HEK293 (cell line): Measurements from ENCODE around the gene RSPRY1.

ENCODE experiments used
- CTCF ChIA-PET: fragments of 350-600 bp; formaldehyde crosslinking; extraction: SDS; loops from one replicate; lab custom pipeline; 2021; ENCODE audit warnings: antibody characterized with exemption; lab: Yijun Ruan, JAX
- POLR2A ChIA-PET: fragments of 300-600 bp; formaldehyde crosslinking; extraction: SDS; loops from one replicate; lab custom pipeline; 2020; ENCODE audit warnings: antibody characterized with exemption, inconsistent platforms; lab: Yijun Ruan, JAX
- H3K27ac ChIP-seq: fragments of 200-500 bp; sonication (Bioruptor generic); 2 replicates; pipeline ENCODE4 v1.5.1; 2014; ENCODE audit warnings: low read depth, low read length, control low read depth, inconsistent platforms; ENCODE audit errors: extremely low read depth
- H3K36me3 ChIP-seq, 2 experiments: fragments of 200-500 bp in 1 of 2; sonication (Bioruptor generic) in 1 of 2; 1 replicate in 1 of 2; 2 replicates in 1 of 2; pipeline ENCODE4 v1.5.1; 2014 to 2017; ENCODE audit warnings: inconsistent platforms in 2 of 2, low read length in 2 of 2; ENCODE audit not compliant: control insufficient read depth in 2 of 2, insufficient read depth in 1 of 2
- H3K4me1 ChIP-seq: fragments of 200-500 bp; sonication (Bioruptor generic); 2 replicates; pipeline ENCODE4 v1.5.1; 2014; ENCODE audit warnings: mild to moderate bottlenecking, low read length, inconsistent platforms; ENCODE audit not compliant: control insufficient read depth, insufficient read depth
- H3K4me3 ChIP-seq: 2 replicates; pipeline ENCODE4 v1.5.1; 2011; ENCODE audit warnings: low read depth, mild to moderate bottlenecking, control low read depth, low read length, moderate library complexity
- H3K9me3 ChIP-seq: fragments of 200-500 bp; sonication (Bioruptor generic); 2 replicates; pipeline ENCODE4 v1.5.1; 2014; ENCODE audit warnings: low read depth, low read length, inconsistent platforms; ENCODE audit not compliant: control insufficient read depth, insufficient read depth
- BCL11B ChIP-seq: fragments of 450-650 bp; formaldehyde crosslinking; IDR thresholded peaks from 2 replicates; pipeline ENCODE4 v1.5.1; 2016; ENCODE audit warnings: low read depth, missing biosample characterization, missing genetic modification characterization
- CTCF ChIP-seq: fragments of 450-650 bp; formaldehyde crosslinking; IDR thresholded peaks from 2 replicates; pipeline ENCODE4 v1.5.1; 2016; ENCODE audit warnings: missing biosample characterization, missing genetic modification characterization
- GLIS2 ChIP-seq: fragments of 450-650 bp; formaldehyde crosslinking; IDR thresholded peaks from 2 replicates; pipeline ENCODE4 v1.5.1; 2016; ENCODE audit warnings: missing biosample characterization, missing genetic modification characterization
- KLF8 ChIP-seq: fragments of 450-650 bp; formaldehyde crosslinking; IDR thresholded peaks from 2 replicates; pipeline ENCODE4 v1.5.1; 2016; ENCODE audit warnings: missing biosample characterization, missing genetic modification characterization
- MEIS1 ChIP-seq: sonication (generic); formaldehyde crosslinking; IDR thresholded peaks from 2 replicates; pipeline ENCODE4 v1.8.1; 2022; ENCODE audit warnings: missing genetic modification reagents, mild to moderate bottlenecking, borderline replicate concordance
- SP3 ChIP-seq: fragments of 450-650 bp; formaldehyde crosslinking; IDR thresholded peaks from 2 replicates; pipeline ENCODE4 v1.5.1; 2016; ENCODE audit warnings: missing biosample characterization, missing genetic modification characterization
- ZBTB21 ChIP-seq: fragments of 450-650 bp; formaldehyde crosslinking; IDR thresholded peaks from 2 replicates; pipeline ENCODE4 v1.5.1; 2017; ENCODE audit warnings: missing biosample characterization, missing genetic modification characterization
- ZBTB6 ChIP-seq: fragments of 450-650 bp; formaldehyde crosslinking; IDR thresholded peaks from 2 replicates; pipeline ENCODE4 v1.5.1; 2017; ENCODE audit warnings: missing biosample characterization, missing genetic modification characterization
- ZNF133 ChIP-seq: fragments of 450-650 bp; formaldehyde crosslinking; IDR thresholded peaks from 2 replicates; pipeline ENCODE4 v1.5.1; 2016; ENCODE audit warnings: missing biosample characterization, missing genetic modification characterization
- ZNF155 ChIP-seq: fragments of 450-650 bp; formaldehyde crosslinking; IDR thresholded peaks from 2 replicates; pipeline ENCODE4 v1.5.1; 2016; ENCODE audit warnings: missing biosample characterization, missing genetic modification characterization
- ZNF223 ChIP-seq: fragments of 450-650 bp; formaldehyde crosslinking; IDR thresholded peaks from 2 replicates; pipeline ENCODE4 v1.5.1; 2016; ENCODE audit warnings: missing biosample characterization, missing genetic modification characterization
- ZNF24 ChIP-seq: fragments of 450-650 bp; formaldehyde crosslinking; IDR thresholded peaks from 2 replicates; pipeline ENCODE4 v1.5.1; 2016; ENCODE audit warnings: missing biosample characterization, missing genetic modification characterization
- ZNF280C ChIP-seq: fragments of 450-650 bp; formaldehyde crosslinking; IDR thresholded peaks from 2 replicates; pipeline ENCODE4 v1.5.1; 2016; ENCODE audit warnings: missing biosample characterization, missing genetic modification characterization
- ZNF335 ChIP-seq: fragments of 450-650 bp; formaldehyde crosslinking; conservative IDR thresholded peaks from 2 replicates; pipeline ENCODE4 v1.5.1; 2016; ENCODE audit warnings: missing biosample characterization, missing genetic modification characterization
- ZNF473 ChIP-seq: fragments of 450-650 bp; formaldehyde crosslinking; IDR thresholded peaks from 2 replicates; pipeline ENCODE4 v1.5.1; 2017; ENCODE audit warnings: missing biosample characterization, missing genetic modification characterization
- ZNF488 ChIP-seq: fragments of 450-650 bp; formaldehyde crosslinking; IDR thresholded peaks from 2 replicates; pipeline ENCODE4 v1.5.1; 2016; ENCODE audit warnings: missing biosample characterization, missing genetic modification characterization
- ZNF501 ChIP-seq: fragments of 450-650 bp; formaldehyde crosslinking; IDR thresholded peaks from 2 replicates; pipeline ENCODE4 v1.5.1; 2016; ENCODE audit warnings: missing biosample characterization, missing genetic modification characterization
- ZNF521 ChIP-seq: fragments of 450-650 bp; formaldehyde crosslinking; IDR thresholded peaks from 2 replicates; pipeline ENCODE4 v1.5.1; 2017; ENCODE audit warnings: missing biosample characterization, mild to moderate bottlenecking, missing genetic modification characterization
- ZNF530 ChIP-seq: fragments of 450-650 bp; formaldehyde crosslinking; IDR thresholded peaks from 2 replicates; pipeline ENCODE4 v1.5.1; 2016; ENCODE audit warnings: low read depth, missing biosample characterization, missing genetic modification characterization
- ZNF571 ChIP-seq: fragments of 450-650 bp; formaldehyde crosslinking; IDR thresholded peaks from 2 replicates; pipeline ENCODE4 v1.5.0; 2017; ENCODE audit warnings: missing biosample characterization, missing genetic modification characterization
- ZNF629 ChIP-seq: fragments of 450-650 bp; formaldehyde crosslinking; IDR thresholded peaks from 2 replicates; pipeline ENCODE4 v1.5.1; 2017; ENCODE audit warnings: missing biosample characterization, missing genetic modification characterization
- ZNF707 ChIP-seq: fragments of 450-650 bp; formaldehyde crosslinking; IDR thresholded peaks from 2 replicates; pipeline ENCODE4 v1.5.1; 2016; ENCODE audit warnings: missing biosample characterization, missing genetic modification characterization
- ZNF776 ChIP-seq: fragments of 450-650 bp; formaldehyde crosslinking; IDR thresholded peaks from 2 replicates; pipeline ENCODE4 v1.5.0; 2017; ENCODE audit warnings: missing biosample characterization, missing genetic modification characterization, borderline replicate concordance
- ZSCAN23 ChIP-seq: fragments of 450-650 bp; formaldehyde crosslinking; IDR thresholded peaks from 2 replicates; pipeline ENCODE4 v1.5.1; 2016; ENCODE audit warnings: missing biosample characterization, missing genetic modification characterization
- ZXDB ChIP-seq: fragments of 450-650 bp; formaldehyde crosslinking; IDR thresholded peaks from 2 replicates; pipeline ENCODE4 v1.5.1; 2016; ENCODE audit warnings: missing biosample characterization, missing genetic modification characterization

The RSPRY1 gene

GRCh38 chr16:57185945-57186871 lies at the start of gene RSPRY1, which contains the start of gene PSME3IP1 (continued):
- TF ChIP-seq CTCF (tag by site-specific recombination) (no peak), ZNF521 (tag by site-specific recombination) (no peak), KLF8 (tag by site-specific recombination) (peak; percentile 71), ZNF488 (tag by site-specific recombination) (no peak), ZNF280C (no peak), ZXDB (0 out of 2 replicates have a peak, but pooled peaks have one; percentile 13)

- TF ChIP-seq ZNF155 (tag by site-specific recombination), result no peak
- TF ChIP-seq ZNF571 (tag by site-specific recombination), result no peak
- no peak for TF ChIP-seq MEIS1 (CRISPR knock-in tag)
- no peak for TF ChIP-seq ZNF335 (tag by site-specific recombination)
- TF ChIP-seq ZNF473 (tag by site-specific recombination), result no peak
- no peak for TF ChIP-seq ZNF280C
- TF ChIP-seq ZNF707 (tag by site-specific recombination), result no peak
- TF ChIP-seq ZNF133 (tag by site-specific recombination), result no peak
- no peak for TF ChIP-seq BCL11B (tag by site-specific recombination)
- no peak for TF ChIP-seq ZNF501 (tag by site-specific recombination)
- TF ChIP-seq ZNF530 (tag by site-specific recombination), result no peak
- TF ChIP-seq ZBTB6 (tag by site-specific recombination), result no peak
- no peak for TF ChIP-seq ZNF24 (tag by site-specific recombination)
- TF ChIP-seq ZNF223, result no peak
- no peak for TF ChIP-seq ZNF629 (tag by site-specific recombination)
- no peak for TF ChIP-seq ZBTB21
- TF ChIP-seq SP3 (tag by site-specific recombination), result no peak
- no peak for TF ChIP-seq GLIS2 (tag by site-specific recombination)
- TF ChIP-seq ZNF776 (tag by site-specific recombination), result no peak
- no peak for TF ChIP-seq ZSCAN23 (tag by site-specific recombination)
- ChIA-PET POLR2A (no interaction called here), CTCF (no interaction called here)
- no peaks in the 10 kb centered on the region for H3K9me3 ChIP-seq
- no peaks in the 10 kb centered on the region for H3K4me1 ChIP-seq
- H3K27ac ChIP-seq, result no peak overlapping the region
- H3K36me3 ChIP-seq, result no peaks in the 10 kb centered on the region
- H3K4me3 ChIP-seq, result no peak overlapping the region
These were observed 49.1 kb upstream of the RSPRY1 start for GRCh38 chr16:57137043-57137442.
